Activated naive CD4-positive, alpha-beta T cell treated with anti-CD3 and anti-CD28 coated beads, Interleukin-2, amount 10 ng/mL, durations not matched to agents 7 days and 5 days (primary cell): Measurements from ENCODE around the gene GATC.

ENCODE experiments used
- CTCF ChIA-PET: fragments of 350-600 bp; sonication (Branson Sonifier 250); formaldehyde crosslinking; loops from one replicate; lab custom pipeline; 2021; ENCODE audit warnings: antibody characterized with exemption; lab: Charles Lee
- DNase-seq: peaks from one replicate; pipeline ENCODE4 v3.0.0-alpha.2; 2020
- H3K27ac Mint-ChIP-seq: one replicate; pipeline ENCODE4 v1.8.0; 2021; ENCODE audit warnings: mild to moderate bottlenecking, moderate library complexity, mixed read lengths
- H3K27me3 Mint-ChIP-seq: one replicate; pipeline ENCODE4 v1.8.0; 2021; ENCODE audit warnings: mild to moderate bottlenecking, mixed read lengths
- H3K36me3 Mint-ChIP-seq: one replicate; pipeline ENCODE4 v1.8.0; 2021; ENCODE audit warnings: mixed read lengths
- H3K4me1 Mint-ChIP-seq: one replicate; pipeline ENCODE4 v1.8.0; 2021; ENCODE audit warnings: mixed read lengths
- H3K4me3 Mint-ChIP-seq: one replicate; pipeline ENCODE4 v1.8.0; 2021; ENCODE audit warnings: mild to moderate bottlenecking, moderate library complexity, mixed read lengths
- H3K9me3 Mint-ChIP-seq: one replicate; pipeline ENCODE4 v1.8.0; 2021; ENCODE audit warnings: mixed read lengths

Gene GATC

GRCh38 chr12:120508537-120508936 lies 62.3 kb downstream of the GATC start:
- CTCF ChIA-PET, result no interaction called here
- Mint-ChIP-seq H3K4me3 (no peak overlapping the region), H3K27ac (no peak overlapping the region), H3K4me1 (no peaks in the 10 kb centered on the region), H3K27me3 (no peaks in the 10 kb centered on the region), H3K36me3 (peaks cover 24% of the 10 kb centered on the region), H3K9me3 (no peaks in the 10 kb centered on the region)
- DNase-seq, result no peak
